A549 (cell line): ENCODE measurements around the gene HMGA1. TPM values are rescaled to one million over a fixed set of nuclear protein-coding genes. Genes with fewer than 3 reads are reported as not detected.

Source experiments
- polyA plus RNA-seq, 4 experiments: library from polyadenylated mRNA; depleted of rRNA in 3 of 4; stranded (reverse); fragments of >200 nt; fragmentation: RNase III in 1 of 4; extraction: RNeasy Plus Mini Kit Qiagen cat#74134 plus additional on column Dnase treatment in 1 of 4; gene quantifications; 2 replicates in 3 of 4; 3 replicates in 1 of 4; pipeline ENCODE4 v1.2.3, GENCODE V29; 2011 to 2017
- small RNA-seq, 6 experiments: library from RNA; depleted of rRNA; stranded (forward); fragments of <200 nt; gene quantifications; one replicate each; pipeline ENCODE3, GENCODE V24; 2012

HMGA1 gene
- polyA plus RNA-seq, 2 of the 4 experiments (the other 2 are of a cell fraction): 127 to 249 TPM

Small RNA genes within 50 kb of the gene (small RNA-seq; reads per million reads assigned to genes)
- gene MIR6835: 0 reads per million in 6 experiments

Other genes starting within 250 kb of the HMGA1 start
- gene GRM4, start 90.8 kb upstream of the HMGA1 start, polyA plus RNA-seq (2011; rRNA removed): 0.03 and 0.05 TPM in 2 replicates
- 0.05 to 0.13 TPM (median 0.07 TPM) in 3 replicates for gene GRM4, start 90.8 kb upstream of the HMGA1 start, polyA plus RNA-seq (2017; fragmentation: RNase III; extraction: RNeasy Plus Mini Kit Qiagen cat#74134 plus additional on column Dnase treatment)
- 8.1 and 11.0 TPM in 2 replicates for gene SMIM29, start 12.1 kb downstream of the HMGA1 start, polyA plus RNA-seq (2011; rRNA removed)
- gene SMIM29, start 12.1 kb downstream of the HMGA1 start, polyA plus RNA-seq (2017; fragmentation: RNase III; extraction: RNeasy Plus Mini Kit Qiagen cat#74134 plus additional on column Dnase treatment): 13.2 to 15.4 TPM (median 15.0 TPM) in 3 replicates
- gene NUDT3, start 155.8 kb downstream of the HMGA1 start, polyA plus RNA-seq (2011; rRNA removed): 12.9 and 13.4 TPM in 2 replicates
- 5.2 to 5.6 TPM (median 5.5 TPM) in 3 replicates for gene NUDT3, start 155.8 kb downstream of the HMGA1 start, polyA plus RNA-seq (2017; fragmentation: RNase III; extraction: RNeasy Plus Mini Kit Qiagen cat#74134 plus additional on column Dnase treatment)
- gene RPS10, start 189.2 kb downstream of the HMGA1 start, polyA plus RNA-seq (2011; rRNA removed): 1,532 and 2,051 TPM in 2 replicates
- 1,701 to 1,783 TPM (median 1,732 TPM) in 3 replicates for gene RPS10, start 189.2 kb downstream of the HMGA1 start, polyA plus RNA-seq (2017; fragmentation: RNase III; extraction: RNeasy Plus Mini Kit Qiagen cat#74134 plus additional on column Dnase treatment)
- gene PACSIN1, start 229.2 kb downstream of the HMGA1 start, polyA plus RNA-seq (2011; rRNA removed): 0.30 and 0.33 TPM in 2 replicates
- 0.12 to 0.14 TPM (median 0.12 TPM) in 3 replicates for gene PACSIN1, start 229.2 kb downstream of the HMGA1 start, polyA plus RNA-seq (2017; fragmentation: RNase III; extraction: RNeasy Plus Mini Kit Qiagen cat#74134 plus additional on column Dnase treatment)